Cardiac fibroblast (primary cell): ENCODE measurements around the gene PROC.

Source experiments
- DNase-seq, 2 donors: peaks; one replicate each; pipeline versions ENCODE4 v3.0.0 to v3.0.0-alpha.2; 2010; ENCODE audit warnings: low read depth in 2 of 2
- H3K4me3 ChIP-seq, 2 donors: replicated peaks in 1 of 2; 1 replicate in 1 of 2; 2 replicates in 1 of 2; pipeline ENCODE4 v1.5.1; 2011; ENCODE audit warnings: low read depth in 2 of 2, low read length in 2 of 2, mild to moderate bottlenecking in 2 of 2, moderate library complexity in 1 of 2
- CTCF ChIP-seq: IDR thresholded peaks from one replicate; pipeline ENCODE4 v1.5.1; 2011; ENCODE audit warnings: low read depth, mild to moderate bottlenecking, low read length, inconsistent platforms

Gene PROC

GRCh38 chr2:127469974-127470373 lies 51.7 kb downstream of the PROC start:
- TF ChIP-seq CTCF: no peak
- DNase-seq: no peak

GRCh38 chr2:127471286-127471988 lies 53.2 kb downstream of the PROC start:
- DNase-seq: no peak
- no peak for TF ChIP-seq CTCF
- H3K4me3 ChIP-seq: no peak overlapping the region

More at GRCh38 chr2:127469974-127470373, 51.7 kb downstream of the PROC start:
- no peak overlapping the region for H3K4me3 ChIP-seq

- H3K4me3 ChIP-seq: no peak overlapping the region
- no peak for DNase-seq
- TF ChIP-seq CTCF: no peak
These were observed 54.0 kb downstream of the PROC start for GRCh38 chr2:127472268-127472667.

GRCh38 chr2:127475788-127476187 lies 57.6 kb downstream of the PROC start:
- TF ChIP-seq CTCF: no peak
- DNase-seq: no peak
- no peak overlapping the region for H3K4me3 ChIP-seq
